Measurements from ENCODE around the gene SNED1.

Gene SNED1

GRCh38 chr2:240966457-240966905 is 31.9 kb upstream of the SNED1 start:
- H3K9me2 ChIP-seq (replicated peaks; ENCODE audit: insufficient read depth, low read length): no peaks in the 10 kb centered on the region
- H3K27ac ChIP-seq (ENCODE audit: low read length): no peak overlapping the region
- H2AFZ ChIP-seq (ENCODE audit: low read length): no peak overlapping the region
- H3K4me3 ChIP-seq (ENCODE audit: low read length): no peak overlapping the region
- no peak for TF ChIP-seq EZH2 (optimal IDR thresholded peaks at IDR 0.05; ENCODE audit: low read depth, low read length)
- TF ChIP-seq CTCF (IDR thresholded peaks at IDR 0.05; ENCODE audit: low read length): no peak
- no peak for TF ChIP-seq EZH2phosphoT487 (IDR thresholded peaks at IDR 0.05; ENCODE audit: low read length)
- H3K27me3 ChIP-seq (replicated peaks; ENCODE audit: insufficient read depth, low read length): peaks cover 16% of the 10 kb centered on the region
- H3K9ac ChIP-seq (ENCODE audit: low read length): no peak overlapping the region
- no peaks in the 10 kb centered on the region for H3K9me3 ChIP-seq (replicated peaks; ENCODE audit: insufficient read depth, low read length)
- H3K4me2 ChIP-seq (ENCODE audit: low read depth, low read length): no peak overlapping the region
- no peaks in the 10 kb centered on the region for H4K20me1 ChIP-seq (ENCODE audit: insufficient read depth, low read length)
- H3F3A ChIP-seq (ENCODE audit: insufficient read depth, low read length): no peaks in the 10 kb centered on the region
- H3K36me3 ChIP-seq (replicated peaks; ENCODE audit: insufficient read depth, low read length): no peaks in the 10 kb centered on the region
- no peak for DNase-seq
- H3K4me1 ChIP-seq (ENCODE audit: low read length): no peaks in the 10 kb centered on the region
- H3K79me2 ChIP-seq (ENCODE audit: low read length): no peaks in the 10 kb centered on the region

GRCh38 chr2:240966906-240967680 is 31.3 kb upstream of the SNED1 start:
- no peak overlapping the region for H3K4me2 ChIP-seq (ENCODE audit: low read depth, low read length)
- H3K79me2 ChIP-seq (ENCODE audit: low read length): no peaks in the 10 kb centered on the region
- no peak for DNase-seq
- no peak overlapping the region for H3K4me3 ChIP-seq (ENCODE audit: low read length)
- H3K36me3 ChIP-seq (replicated peaks; ENCODE audit: insufficient read depth, low read length): no peaks in the 10 kb centered on the region
- no peak overlapping the region for H3K9ac ChIP-seq (ENCODE audit: low read length)
- H4K20me1 ChIP-seq (ENCODE audit: insufficient read depth, low read length): no peaks in the 10 kb centered on the region
- H3K9me3 ChIP-seq (replicated peaks; ENCODE audit: insufficient read depth, low read length): no peaks in the 10 kb centered on the region
- no peaks in the 10 kb centered on the region for H3K4me1 ChIP-seq (ENCODE audit: low read length)
- H3K27ac ChIP-seq (ENCODE audit: low read length): no peak overlapping the region
- no peak overlapping the region for H2AFZ ChIP-seq (ENCODE audit: low read length)
- no peaks in the 10 kb centered on the region for H3F3A ChIP-seq (ENCODE audit: insufficient read depth, low read length)
- no peak for TF ChIP-seq CTCF (IDR thresholded peaks at IDR 0.05; ENCODE audit: low read length)
- TF ChIP-seq EZH2 (optimal IDR thresholded peaks at IDR 0.05; ENCODE audit: low read depth, low read length): no peak
- TF ChIP-seq EZH2phosphoT487 (IDR thresholded peaks at IDR 0.05; ENCODE audit: low read length): no peak
- H3K9me2 ChIP-seq (replicated peaks; ENCODE audit: insufficient read depth, low read length): no peaks in the 10 kb centered on the region
- H3K27me3 ChIP-seq (replicated peaks; ENCODE audit: insufficient read depth, low read length): peaks cover 22% of the 10 kb centered on the region

GRCh38 chr2:240967681-240968621 is 30.5 kb upstream of the SNED1 start:
- Histone ChIP-seq H3K36me3 (replicated peaks; ENCODE audit: insufficient read depth, low read length) (no peaks in the 10 kb centered on the region), H4K20me1 (ENCODE audit: insufficient read depth, low read length) (no peaks in the 10 kb centered on the region), H3K4me3 (ENCODE audit: low read length) (no peak overlapping the region), H3F3A (ENCODE audit: insufficient read depth, low read length) (no peaks in the 10 kb centered on the region), H3K9me3 (replicated peaks; ENCODE audit: insufficient read depth, low read length) (no peaks in the 10 kb centered on the region), H3K9me2 (replicated peaks; ENCODE audit: insufficient read depth, low read length) (no peaks in the 10 kb centered on the region), H3K9ac (ENCODE audit: low read length) (no peak overlapping the region), H2AFZ (ENCODE audit: low read length) (no peak overlapping the region), H3K27ac (ENCODE audit: low read length) (no peak overlapping the region), H3K27me3 (replicated peaks; ENCODE audit: insufficient read depth, low read length) (peaks cover 31% of the 10 kb centered on the region), H3K79me2 (ENCODE audit: low read length) (no peaks in the 10 kb centered on the region), H3K4me1 (ENCODE audit: low read length) (no peaks in the 10 kb centered on the region), H3K4me2 (ENCODE audit: low read depth, low read length) (no peak overlapping the region)
- no peak for TF ChIP-seq CTCF (IDR thresholded peaks at IDR 0.05; ENCODE audit: low read length)
- no peak for TF ChIP-seq EZH2 (optimal IDR thresholded peaks at IDR 0.05; ENCODE audit: low read depth, low read length)
- no peak for TF ChIP-seq EZH2phosphoT487 (IDR thresholded peaks at IDR 0.05; ENCODE audit: low read length)
- no peak for DNase-seq
